Measurements from ENCODE around the gene DMD. TPM values are rescaled to one million over a fixed set of nuclear protein-coding genes. Genes with fewer than 3 reads are reported as not detected.
"Not testable (repeated sequence)": the region's sequence is repeated elsewhere in the genome, so short reads cannot be mapped to it uniquely, and the experiment has no call there.

The DMD gene
- total and polyA plus RNA-seq, 2 donors (not counting 1 experiment from before 2014, with no cell fraction given) = 5.1 to 7.2 TPM

GRCh38 chrX:31934015-31934414 lies 1277.3 kb downstream of the DMD start:
- H3K36me3 ChIP-seq (ENCODE audit: control insufficient read depth, insufficient read depth, low read length) = no peaks in the 10 kb centered on the region
- DNase-seq (ENCODE audit: low read depth in 2 of 2) = no peak
- no peak overlapping the region for H3K27ac ChIP-seq (ENCODE audit: insufficient read depth, low read length)
- no peak overlapping the region for H3K4me3 ChIP-seq (replicated peaks in 1 of 4; ENCODE audit: control extremely low read depth in 1 of 4, insufficient read depth in 1 of 4, low read depth in 3 of 4, low read length in 4 of 4)
- no peaks in the 10 kb centered on the region for H3K27me3 ChIP-seq (ENCODE audit: control insufficient read depth, insufficient read depth, low read length)
- H2AFZ ChIP-seq (ENCODE audit: low read length) = no peak overlapping the region
- H3K79me2 ChIP-seq (ENCODE audit: control insufficient read depth, insufficient read depth, low read length) = no peaks in the 10 kb centered on the region
- TF ChIP-seq EZH2 (IDR thresholded peaks at IDR 0.05; ENCODE audit: low read length, missing control alignments) (no peak), CTCF (conservative IDR thresholded peaks at IDR 0.05 in 1 of 2, IDR thresholded peaks at IDR 0.05 in 1 of 2; ENCODE audit: low read depth in 1 of 2, low read length in 2 of 2) (no peak)
- no peaks in the 10 kb centered on the region for H4K20me1 ChIP-seq (ENCODE audit: control insufficient read depth, extremely low read depth, insufficient read depth, low read length)
- H3K9ac ChIP-seq (ENCODE audit: insufficient read depth, low read length) = no peak overlapping the region
- no peaks in the 10 kb centered on the region for H3K4me1 ChIP-seq (ENCODE audit: control insufficient read depth, extremely low read depth, insufficient read depth, low read length)
- no peak overlapping the region for H3K4me2 ChIP-seq (ENCODE audit: extremely low read depth, insufficient read depth, low read length)
- H3K9me3 ChIP-seq (ENCODE audit: control insufficient read depth, insufficient read depth, low read depth, low read length) = no peaks in the 10 kb centered on the region

- H3K9ac ChIP-seq (ENCODE audit: insufficient read depth, low read length) = no peak overlapping the region
- no peaks in the 10 kb centered on the region for H4K20me1 ChIP-seq (ENCODE audit: control insufficient read depth, extremely low read depth, insufficient read depth, low read length)
- DNase-seq (ENCODE audit: low read depth in 2 of 2) = no peak
- H3K4me3 ChIP-seq (replicated peaks in 1 of 4; ENCODE audit: control extremely low read depth in 1 of 4, insufficient read depth in 1 of 4, low read depth in 3 of 4, low read length in 4 of 4) = no peak overlapping the region
- no peaks in the 10 kb centered on the region for H3K36me3 ChIP-seq (ENCODE audit: control insufficient read depth, insufficient read depth, low read length)
- no peaks in the 10 kb centered on the region for H3K79me2 ChIP-seq (ENCODE audit: control insufficient read depth, insufficient read depth, low read length)
- no peaks in the 10 kb centered on the region for H3K4me1 ChIP-seq (ENCODE audit: control insufficient read depth, extremely low read depth, insufficient read depth, low read length)
- no peak for TF ChIP-seq EZH2 (IDR thresholded peaks at IDR 0.05; ENCODE audit: low read length, missing control alignments)
- TF ChIP-seq CTCF (conservative IDR thresholded peaks at IDR 0.05 in 1 of 2, IDR thresholded peaks at IDR 0.05 in 1 of 2; ENCODE audit: low read depth in 1 of 2, low read length in 2 of 2) = no peak
- H2AFZ ChIP-seq (ENCODE audit: low read length) = no peak overlapping the region
- no peak overlapping the region for H3K27ac ChIP-seq (ENCODE audit: insufficient read depth, low read length)
- no peaks in the 10 kb centered on the region for H3K27me3 ChIP-seq (ENCODE audit: control insufficient read depth, insufficient read depth, low read length)
- H3K4me2 ChIP-seq (ENCODE audit: extremely low read depth, insufficient read depth, low read length) = no peak overlapping the region
- no peaks in the 10 kb centered on the region for H3K9me3 ChIP-seq (ENCODE audit: control insufficient read depth, insufficient read depth, low read depth, low read length)
Observed at GRCh38 chrX:31932769-31933168, 1278.6 kb downstream of the DMD start.

- not testable (repeated sequence) for H3K27ac ChIP-seq (ENCODE audit: insufficient read depth, low read length); DNase-seq (ENCODE audit: low read depth in 2 of 2); H3K9me3 ChIP-seq (ENCODE audit: control insufficient read depth, insufficient read depth, low read depth, low read length); H3K27me3 ChIP-seq (ENCODE audit: control insufficient read depth, insufficient read depth, low read length); H3K4me3 ChIP-seq (replicated peaks in 1 of 4; ENCODE audit: control extremely low read depth in 1 of 4, insufficient read depth in 1 of 4, low read depth in 3 of 4, low read length in 4 of 4); H3K79me2 ChIP-seq (ENCODE audit: control insufficient read depth, insufficient read depth, low read length); H2AFZ ChIP-seq (ENCODE audit: low read length); H4K20me1 ChIP-seq (ENCODE audit: control insufficient read depth, extremely low read depth, insufficient read depth, low read length); H3K9ac ChIP-seq (ENCODE audit: insufficient read depth, low read length); H3K4me2 ChIP-seq (ENCODE audit: extremely low read depth, insufficient read depth, low read length); H3K4me1 ChIP-seq (ENCODE audit: control insufficient read depth, extremely low read depth, insufficient read depth, low read length); H3K36me3 ChIP-seq (ENCODE audit: control insufficient read depth, insufficient read depth, low read length)
Observed at GRCh38 chrX:31932320-31932719, 1279.0 kb downstream of the DMD start.
